PC-3 (cell line): ENCODE results near the gene LRP1B. TPM values are rescaled to one million over a fixed set of nuclear protein-coding genes. Genes with fewer than 3 reads are reported as not detected.
A peak's percentile ranks its signal among the peaks of the same experiment; 100 is the strongest.

Experiments
- ATAC-seq: fragments of 200-7000 bp; cut with Tn5 transposase; 2 replicates; pipeline ENCODE4 v1.9.1; 2020; ENCODE audit warnings: mild to moderate bottlenecking, moderate library complexity
- BruUV-seq: library from RNA; stranded (reverse); fragments of 400-500 nt; replicated peaks from 2 replicates; lab custom pipeline; 2021; lab: Mats Ljungman, UMichigan
- CTCF ChIA-PET: fragments of 300-600 bp; sonication (Branson Sonifier 250); formaldehyde crosslinking; loops from one replicate; lab custom pipeline; 2022; ENCODE audit warnings: antibody characterized with exemption; lab: Charles Lee
- POLR2A ChIA-PET: fragments of 300-600 bp; sonication (Branson Sonifier 250); formaldehyde crosslinking; loops from one replicate; lab custom pipeline; 2022; ENCODE audit warnings: antibody characterized with exemption; ENCODE audit not compliant: unreplicated experiment; lab: Charles Lee
- DNase-seq: peaks from one replicate; pipeline ENCODE4 v3.0.0-alpha.2; 2015
- H2AFZ ChIP-seq: fragments of 300-600 bp; sonication (generic); 2 replicates; pipeline ENCODE4 v1.6.0; 2016; ENCODE audit warnings: antibody characterized with exemption, low read length
- H3F3A ChIP-seq: fragments of 300-600 bp; sonication (generic); one replicate; pipeline ENCODE4 v1.6.0; 2017; ENCODE audit warnings: antibody characterized with exemption, low read length, control low read depth, mild to moderate bottlenecking; ENCODE audit not compliant: unreplicated experiment
- H3K27ac ChIP-seq: fragments of 300-600 bp; sonication (generic); 2 replicates; pipeline ENCODE4 v1.5.1; 2016; ENCODE audit warnings: mild to moderate bottlenecking, low read length
- H3K27me3 ChIP-seq: fragments of 300-600 bp; sonication (generic); 2 replicates; pipeline ENCODE4 v1.6.1; 2016; ENCODE audit warnings: low read length, mixed read lengths
- H3K36me3 ChIP-seq: fragments of 300-600 bp; sonication (generic); 2 replicates; pipeline ENCODE4 v1.6.1; 2016; ENCODE audit warnings: low read depth, mixed run types, low read length, mixed read lengths
- H3K4me1 ChIP-seq: fragments of 300-600 bp; sonication (generic); 2 replicates; pipeline ENCODE4 v1.5.1; 2016; ENCODE audit warnings: low read length; ENCODE audit not compliant: insufficient read depth
- H3K4me2 ChIP-seq: fragments of 300-600 bp; sonication (generic); 2 replicates; pipeline ENCODE4 v1.6.0; 2016; ENCODE audit warnings: low read length
- H3K4me3 ChIP-seq: fragments of 300-600 bp; sonication (generic); 2 replicates; pipeline ENCODE4 v1.5.1; 2016; ENCODE audit warnings: mild to moderate bottlenecking, low read length, mixed read lengths
- H3K79me2 ChIP-seq: fragments of 300-600 bp; sonication (generic); 2 replicates; pipeline ENCODE4 v1.6.1; 2017; ENCODE audit warnings: low read length, mixed read lengths
- H3K9ac ChIP-seq: fragments of 300-600 bp; sonication (generic); 2 replicates; pipeline ENCODE4 v1.6.0; 2016; ENCODE audit warnings: mild to moderate bottlenecking, low read length
- H3K9me2 ChIP-seq: fragments of 300-600 bp; sonication (generic); replicated peaks from 2 replicates; pipeline ENCODE4 v1.6.1; 2016; ENCODE audit warnings: mixed run types, low read length, mixed read lengths
- H3K9me3 ChIP-seq: fragments of 300-600 bp; sonication (generic); 2 replicates; pipeline ENCODE4 v1.6.1; 2016; ENCODE audit warnings: low read length, mixed read lengths
- H4K20me1 ChIP-seq: fragments of 300-600 bp; sonication (generic); 2 replicates; pipeline ENCODE4 v1.6.1; 2016; ENCODE audit warnings: low read length, mixed read lengths
- EZH2 ChIP-seq: fragments of 300-600 bp; sonication (generic); IDR thresholded peaks from one replicate; pipeline ENCODE4 v1.6.1; 2017; ENCODE audit warnings: antibody characterized with exemption, mild to moderate bottlenecking, low read length; ENCODE audit not compliant: unreplicated experiment
- EZH2phosphoT487 ChIP-seq: fragments of 300-600 bp; sonication (generic); IDR thresholded peaks from 2 replicates; pipeline ENCODE4 v1.6.1; 2018; ENCODE audit warnings: mild to moderate bottlenecking, antibody characterized with exemption, low read length, borderline replicate concordance
- intact Hi-C: fragments of 100-400 bp; cut with micrococcal nuclease; formaldehyde crosslinking; loops from 2 replicates; pipeline ENCODE4 v1.9.0; 2023
- total RNA-seq: library from RNA; depleted of rRNA; stranded (reverse); fragments of >200 nt; gene quantifications from 2 replicates; pipeline ENCODE4 v1.2.3, GENCODE V29; 2014
- TF ChIP-seq, protein P1 (sequence below): fragments of 300-600 bp; sonication (generic); conservative IDR thresholded peaks from 2 replicates; pipeline ENCODE4 v1.5.1; 2017; ENCODE audit warnings: antibody characterized with exemption, low read depth, mild to moderate bottlenecking, low read length

The LRP1B gene
- total RNA-seq, 1 experiment from 2014 or later, result 0.04 TPM

DNA sequence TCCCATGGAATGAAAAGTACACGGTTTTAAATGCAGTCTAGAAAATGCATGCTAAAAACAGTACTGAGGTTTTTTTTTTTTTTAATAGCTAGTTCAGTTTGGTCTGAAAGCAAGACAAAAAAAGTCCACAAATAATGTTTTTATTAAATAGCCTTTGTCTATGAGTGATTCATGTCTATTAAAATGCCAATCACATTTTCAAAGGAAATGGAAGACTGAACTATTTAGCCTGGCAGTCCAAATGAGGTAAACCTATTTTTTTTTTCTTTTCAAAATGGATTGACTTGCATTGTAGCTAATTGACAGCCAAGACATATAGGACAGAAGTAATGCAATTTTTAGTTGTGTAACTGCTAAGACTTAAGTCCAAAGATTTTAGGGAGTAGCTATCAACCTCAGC is 90.3 kb downstream of the LRP1B start:
- Histone ChIP-seq H3K4me2 (peak overlapping the region; percentile 30), H3K4me1 (peaks cover 24% of the 10 kb centered on the region), H3K27me3 (no peaks in the 10 kb centered on the region), H3K36me3 (no peaks in the 10 kb centered on the region), H3K4me3 (no peak overlapping the region), H3K9me3 (no peaks in the 10 kb centered on the region), H3K9me2 (no peaks in the 10 kb centered on the region), H3K79me2 (no peaks in the 10 kb centered on the region), H2AFZ (peak overlapping the region; percentile 49; the same call in 1 of the 2 replicates), H3K9ac (0 out of 2 replicates have a peak overlapping the region, but pooled peaks have one; percentile 4), H3F3A (no peaks in the 10 kb centered on the region), H3K27ac (peak overlapping the region; percentile 61), H4K20me1 (no peaks in the 10 kb centered on the region)
- ChIA-PET CTCF (interaction anchor here (0.6 kb wide), 2 partner anchors 10 to 309 kb away, joined by 3 to 4 read pairs; no protein-coding TSS in a partner anchor), POLR2A (interaction anchor here (0.6 kb wide), 1 partner anchor 1531 kb away, joined by 4 read pairs; no protein-coding TSS in a partner anchor)
- intact Hi-C loops, result loop anchor here (2.0 to 5.0 kb wide), 3 partner anchors 48 to 72 kb away; no protein-coding TSS in a partner anchor
- ATAC-seq (peak; percentile 63), DNase-seq (peak; percentile 57)
- no peak for TF ChIP-seq EZH2phosphoT487
- no TSS peak for BruUV-seq

DNA sequence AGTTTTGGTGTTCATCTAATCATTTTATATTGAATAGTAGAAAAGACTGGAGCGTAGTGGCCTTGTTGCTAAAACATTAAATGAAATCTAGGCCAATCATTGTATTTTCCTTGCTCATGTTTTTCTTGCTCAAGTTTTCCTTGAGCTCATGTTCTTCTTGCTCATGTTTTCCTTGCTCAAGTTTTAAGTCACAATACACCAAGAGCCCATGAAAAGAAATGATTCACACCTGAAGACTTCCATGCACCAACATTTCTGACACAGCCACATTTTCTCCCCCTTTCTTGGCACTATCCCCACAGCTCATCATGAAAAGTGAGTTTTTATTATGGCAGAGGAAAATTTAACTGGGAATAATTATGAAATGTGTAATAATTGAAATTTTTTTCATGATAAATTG is 92.0 kb downstream of the LRP1B start:
- CTCF ChIA-PET, result no interaction called here

DNA sequence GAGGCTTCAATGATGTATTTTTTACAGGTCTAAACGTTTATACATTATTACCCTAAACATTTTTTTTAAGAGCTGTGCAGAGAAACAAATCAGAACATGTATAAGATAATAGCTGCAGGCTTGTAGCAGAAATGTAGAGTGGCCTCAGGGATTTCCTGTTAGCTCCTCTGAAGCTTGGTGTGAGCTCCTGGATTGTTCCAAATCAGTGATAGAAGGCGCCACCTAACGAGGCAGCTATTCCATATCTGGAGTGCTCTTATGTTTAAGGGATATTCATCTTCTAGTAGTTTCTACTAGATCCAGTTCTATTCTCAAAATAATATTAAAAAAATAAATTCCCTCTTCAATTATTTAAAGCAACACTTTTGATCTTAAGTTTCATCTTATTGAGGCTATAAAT is 93.1 kb downstream of the LRP1B start:
- no peaks in the 10 kb centered on the region for H3K9me2 ChIP-seq
- DNase-seq (peak; percentile 6), ATAC-seq (peak; percentile 58)
- CTCF ChIA-PET, result interaction anchor here (0.5 to 0.6 kb wide), 2 partner anchors 75 to 93 kb away, joined by 3 to 4 read pairs; no protein-coding TSS in a partner anchor
- no peaks in the 10 kb centered on the region for H3F3A ChIP-seq
- H2AFZ ChIP-seq, result no peak overlapping the region
- intact Hi-C loops, result no loop called here
- no peaks in the 10 kb centered on the region for H3K36me3 ChIP-seq
- peaks cover 16% of the 10 kb centered on the region for H3K4me1 ChIP-seq
- POLR2A ChIA-PET, result no interaction called here
- no peaks in the 10 kb centered on the region for H3K9me3 ChIP-seq
- no peaks in the 10 kb centered on the region for H4K20me1 ChIP-seq
- TF ChIP-seq EZH2phosphoT487 (no peak), EZH2 (no peak)
- TF ChIP-seq, protein P1, sequence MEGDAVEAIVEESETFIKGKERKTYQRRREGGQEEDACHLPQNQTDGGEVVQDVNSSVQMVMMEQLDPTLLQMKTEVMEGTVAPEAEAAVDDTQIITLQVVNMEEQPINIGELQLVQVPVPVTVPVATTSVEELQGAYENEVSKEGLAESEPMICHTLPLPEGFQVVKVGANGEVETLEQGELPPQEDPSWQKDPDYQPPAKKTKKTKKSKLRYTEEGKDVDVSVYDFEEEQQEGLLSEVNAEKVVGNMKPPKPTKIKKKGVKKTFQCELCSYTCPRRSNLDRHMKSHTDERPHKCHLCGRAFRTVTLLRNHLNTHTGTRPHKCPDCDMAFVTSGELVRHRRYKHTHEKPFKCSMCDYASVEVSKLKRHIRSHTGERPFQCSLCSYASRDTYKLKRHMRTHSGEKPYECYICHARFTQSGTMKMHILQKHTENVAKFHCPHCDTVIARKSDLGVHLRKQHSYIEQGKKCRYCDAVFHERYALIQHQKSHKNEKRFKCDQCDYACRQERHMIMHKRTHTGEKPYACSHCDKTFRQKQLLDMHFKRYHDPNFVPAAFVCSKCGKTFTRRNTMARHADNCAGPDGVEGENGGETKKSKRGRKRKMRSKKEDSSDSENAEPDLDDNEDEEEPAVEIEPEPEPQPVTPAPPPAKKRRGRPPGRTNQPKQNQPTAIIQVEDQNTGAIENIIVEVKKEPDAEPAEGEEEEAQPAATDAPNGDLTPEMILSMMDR, result no peak; the same call in 1 of the 2 replicates
- H3K27ac ChIP-seq, result no peak overlapping the region
- H3K4me2 ChIP-seq, result no peak overlapping the region
- no peaks in the 10 kb centered on the region for H3K27me3 ChIP-seq
- H3K79me2 ChIP-seq, result no peaks in the 10 kb centered on the region
- H3K4me3 ChIP-seq, result no peak overlapping the region
- no peak overlapping the region for H3K9ac ChIP-seq
- BruUV-seq, result no TSS peak

More for the DNA sequence above, 92.0 kb downstream of the LRP1B start:
- Histone ChIP-seq H3K79me2 (no peaks in the 10 kb centered on the region), H3K9me2 (no peaks in the 10 kb centered on the region), H3K36me3 (no peaks in the 10 kb centered on the region), H3F3A (no peaks in the 10 kb centered on the region), H3K4me1 (peaks cover 16% of the 10 kb centered on the region), H3K4me3 (no peak overlapping the region), H3K27me3 (no peaks in the 10 kb centered on the region), H3K27ac (no peak overlapping the region), H2AFZ (no peak overlapping the region), H4K20me1 (no peaks in the 10 kb centered on the region), H3K9me3 (no peaks in the 10 kb centered on the region), H3K9ac (no peak overlapping the region), H3K4me2 (no peak overlapping the region)
- intact Hi-C loops, result no loop called here
- DNase-seq (no peak), ATAC-seq (no peak)
- no peak for TF ChIP-seq EZH2phosphoT487
- TF ChIP-seq, protein P1, result no peak
- TF ChIP-seq EZH2, result no peak
- no TSS peak for BruUV-seq
- POLR2A ChIA-PET, result interaction anchor here (0.6 kb wide), 2 partner anchors 37 to 85 kb away, joined by 5 read pairs; no protein-coding TSS in a partner anchor
